OCI-LY7 (cell line): Measurements from ENCODE around the gene IQGAP2. TPM values are rescaled to one million over a fixed set of nuclear protein-coding genes. Genes with fewer than 3 reads are reported as not detected.

Source experiments
- BruUV-seq: library from RNA; stranded (reverse); fragments of 400-500 nt; replicated peaks from 2 replicates; lab custom pipeline; 2021; lab: Mats Ljungman, UMichigan
- CTCF ChIA-PET: fragments of 300-600 bp; sonication (Branson Sonifier 250); formaldehyde crosslinking; loops from one replicate; lab custom pipeline; 2022; ENCODE audit warnings: antibody characterized with exemption; ENCODE audit not compliant: unreplicated experiment; lab: Charles Lee
- POLR2A ChIA-PET: fragments of 300-600 bp; sonication (Branson Sonifier 250); formaldehyde crosslinking; loops from one replicate; lab custom pipeline; 2022; ENCODE audit warnings: antibody characterized with exemption; lab: Charles Lee
- DNase-seq: peaks from one replicate; pipeline ENCODE4 v3.0.0-alpha.2; 2015; ENCODE audit warnings: low spot score
- H2AFZ ChIP-seq: fragments of 200-600 bp; sonication (generic), shearing (Covaris generic); 2 replicates; pipeline ENCODE4 v1.6.1; 2014; ENCODE audit warnings: mild to moderate bottlenecking, antibody characterized with exemption, low read length, moderate library complexity
- H3K27ac ChIP-seq: fragments of 200-600 bp; sonication (generic); 2 replicates; pipeline ENCODE4 v1.5.1; 2014; ENCODE audit warnings: mixed run types, low read depth, mild to moderate bottlenecking, moderate library complexity, low read length, inconsistent platforms; ENCODE audit not compliant: poor library complexity, severe bottlenecking
- H3K36me3 ChIP-seq: fragments of 200-600 bp; sonication (generic); 2 replicates; pipeline ENCODE4 v1.6.1; 2014; ENCODE audit warnings: mild to moderate bottlenecking, antibody characterized with exemption, low read length, moderate library complexity, mixed read lengths; ENCODE audit not compliant: insufficient read depth
- H3K4me1 ChIP-seq: fragments of 200-600 bp; sonication (generic); 2 replicates; pipeline ENCODE4 v1.5.1; 2014; ENCODE audit warnings: mild to moderate bottlenecking, low read length; ENCODE audit not compliant: insufficient read depth, poor library complexity, severe bottlenecking
- H3K4me2 ChIP-seq: fragments of 200-600 bp; sonication (generic); 2 replicates; pipeline ENCODE4 v1.6.1; 2014; ENCODE audit warnings: mild to moderate bottlenecking, low read length
- H3K4me3 ChIP-seq: fragments of 200-600 bp; sonication (generic); 2 replicates; pipeline ENCODE4 v1.5.1; 2014; ENCODE audit warnings: mild to moderate bottlenecking, low read depth, low read length; ENCODE audit not compliant: poor library complexity, severe bottlenecking
- H3K79me2 ChIP-seq: fragments of 200-600 bp; sonication (generic); 2 replicates; pipeline ENCODE4 v1.6.1; 2016; ENCODE audit warnings: low read depth, mild to moderate bottlenecking, low read length, moderate library complexity, mixed read lengths; ENCODE audit not compliant: insufficient read depth
- H3K9me2 ChIP-seq: fragments of 200-600 bp; sonication (generic); 2 replicates; pipeline ENCODE4 v1.6.1; 2016; ENCODE audit warnings: mild to moderate bottlenecking, low read length, mixed read lengths; ENCODE audit not compliant: insufficient read depth
- H3K9me3 ChIP-seq: fragments of 200-600 bp; sonication (generic); 2 replicates; pipeline ENCODE4 v1.6.1; 2014; ENCODE audit warnings: mild to moderate bottlenecking, mixed run types, low read length, mixed read lengths
- H4K20me1 ChIP-seq: fragments of 200-600 bp; sonication (generic); 2 replicates; pipeline ENCODE4 v1.6.1; 2014; ENCODE audit warnings: mild to moderate bottlenecking, antibody characterized with exemption, low read length, moderate library complexity, mixed read lengths; ENCODE audit not compliant: insufficient read depth
- EZH2phosphoT487 ChIP-seq: fragments of 200-600 bp; sonication (generic); IDR thresholded peaks from 2 replicates; pipeline ENCODE4 v1.6.1; 2018; ENCODE audit warnings: low read depth, borderline replicate concordance, mild to moderate bottlenecking, mixed run types, antibody characterized with exemption, low read length, moderate library complexity, mixed read lengths
- intact Hi-C: fragments of 100-400 bp; cut with micrococcal nuclease; formaldehyde crosslinking; loops from one replicate; pipeline ENCODE4 v1.10.0; 2022; ENCODE audit not compliant: unreplicated experiment
- total RNA-seq, 2 experiments: library from RNA; depleted of rRNA in 1 of 2; stranded (reverse); fragments of >200 nt in 1 of 2; shearing (Covaris generic) in 1 of 2; gene quantifications; 2 replicates each; pipeline ENCODE4 v1.2.3, GENCODE V29; 2014 to 2022
- TF ChIP-seq, protein P1 (sequence below): fragments of 200-600 bp; sonication (generic); conservative IDR thresholded peaks from 2 replicates; pipeline ENCODE4 v1.5.1; 2014; ENCODE audit warnings: mild to moderate bottlenecking, antibody characterized with exemption, low read length, moderate library complexity, mixed read lengths

Gene IQGAP2
- total RNA-seq, 2 experiments from 2014 or later: 30.0 to 50.2 TPM

DNA sequence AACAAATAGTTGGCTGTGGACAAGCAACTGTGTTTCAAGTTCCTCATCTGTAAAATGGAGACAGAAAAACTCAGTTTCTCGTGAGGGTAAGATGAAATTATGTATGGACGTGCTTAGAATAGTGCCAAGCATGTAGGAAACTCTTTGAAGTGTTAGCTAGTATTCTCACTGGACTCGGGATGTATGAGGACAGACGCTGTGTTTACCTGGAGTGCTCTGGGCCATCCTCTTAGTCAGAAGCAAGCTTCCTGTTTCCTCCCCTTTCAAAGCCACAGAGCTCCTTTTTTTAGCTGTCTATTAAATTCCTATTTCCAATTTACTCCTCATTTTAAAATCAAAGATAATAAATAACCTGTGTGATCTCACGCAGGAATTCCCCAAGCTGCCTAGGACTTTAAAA lies 23.8 kb upstream of the IQGAP2 start:
- no peak for DNase-seq
- intact Hi-C loops: no loop called here
- ChIA-PET CTCF (interaction anchor here (0.5 kb wide), 2 partner anchors 22 to 23 kb away, joined by 3 read pairs; no protein-coding TSS in a partner anchor), POLR2A (interaction anchor here (0.6 to 1.9 kb wide), 8 partner anchors 9 to 1686 kb away, joined by 3 to 11 read pairs (median 4); no protein-coding TSS in a partner anchor)
- Histone ChIP-seq H3K9me2 (no peaks in the 10 kb centered on the region), H3K36me3 (no peaks in the 10 kb centered on the region), H3K4me1 (peaks cover 29% of the 10 kb centered on the region), H3K4me2 (no peak overlapping the region), H3K27ac (no peak overlapping the region), H3K4me3 (no peak overlapping the region), H4K20me1 (no peaks in the 10 kb centered on the region), H2AFZ (peak overlapping the region; percentile 68), H3K79me2 (no peaks in the 10 kb centered on the region), H3K9me3 (no peaks in the 10 kb centered on the region)
- BruUV-seq: no TSS peak
- TF ChIP-seq EZH2phosphoT487: no peak
- TF ChIP-seq, protein P1, sequence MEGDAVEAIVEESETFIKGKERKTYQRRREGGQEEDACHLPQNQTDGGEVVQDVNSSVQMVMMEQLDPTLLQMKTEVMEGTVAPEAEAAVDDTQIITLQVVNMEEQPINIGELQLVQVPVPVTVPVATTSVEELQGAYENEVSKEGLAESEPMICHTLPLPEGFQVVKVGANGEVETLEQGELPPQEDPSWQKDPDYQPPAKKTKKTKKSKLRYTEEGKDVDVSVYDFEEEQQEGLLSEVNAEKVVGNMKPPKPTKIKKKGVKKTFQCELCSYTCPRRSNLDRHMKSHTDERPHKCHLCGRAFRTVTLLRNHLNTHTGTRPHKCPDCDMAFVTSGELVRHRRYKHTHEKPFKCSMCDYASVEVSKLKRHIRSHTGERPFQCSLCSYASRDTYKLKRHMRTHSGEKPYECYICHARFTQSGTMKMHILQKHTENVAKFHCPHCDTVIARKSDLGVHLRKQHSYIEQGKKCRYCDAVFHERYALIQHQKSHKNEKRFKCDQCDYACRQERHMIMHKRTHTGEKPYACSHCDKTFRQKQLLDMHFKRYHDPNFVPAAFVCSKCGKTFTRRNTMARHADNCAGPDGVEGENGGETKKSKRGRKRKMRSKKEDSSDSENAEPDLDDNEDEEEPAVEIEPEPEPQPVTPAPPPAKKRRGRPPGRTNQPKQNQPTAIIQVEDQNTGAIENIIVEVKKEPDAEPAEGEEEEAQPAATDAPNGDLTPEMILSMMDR: no peak

DNA sequence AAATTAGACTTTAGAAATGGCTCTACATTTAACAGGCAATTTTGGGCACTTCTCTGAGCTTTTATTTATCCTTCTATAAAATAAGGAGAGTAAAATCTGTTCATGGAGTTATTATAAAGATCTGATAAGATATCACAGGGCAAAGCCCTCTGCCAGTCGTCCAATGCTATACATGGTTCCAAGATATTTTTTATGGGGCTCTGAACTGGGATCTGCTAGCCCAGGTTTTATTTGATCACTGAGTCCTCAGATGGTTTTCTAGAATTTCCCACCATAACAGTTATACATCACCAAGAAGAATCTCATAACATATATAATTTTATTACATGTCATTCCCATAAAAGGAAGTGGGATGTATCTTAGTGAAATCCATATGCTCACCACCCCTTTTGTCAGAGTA lies 23.2 kb upstream of the IQGAP2 start:
- ChIA-PET POLR2A (interaction anchor here (0.6 to 1.9 kb wide), 5 partner anchors 9 to 932 kb away, joined by 3 to 11 read pairs (median 3); no protein-coding TSS in a partner anchor), CTCF (interaction anchor here (0.5 kb wide), 2 partner anchors 21 to 22 kb away, joined by 3 read pairs; no protein-coding TSS in a partner anchor)
- no peaks in the 10 kb centered on the region for H3K9me2 ChIP-seq
- no peaks in the 10 kb centered on the region for H3K79me2 ChIP-seq
- no peak for DNase-seq
- intact Hi-C loops: no loop called here
- H3K4me3 ChIP-seq: no peak overlapping the region
- peaks cover 24% of the 10 kb centered on the region for H3K4me1 ChIP-seq
- H3K9me3 ChIP-seq: no peaks in the 10 kb centered on the region
- no peaks in the 10 kb centered on the region for H4K20me1 ChIP-seq
- H3K27ac ChIP-seq: no peak overlapping the region
- H3K4me2 ChIP-seq: no peak overlapping the region
- no TSS peak for BruUV-seq
- no peaks in the 10 kb centered on the region for H3K36me3 ChIP-seq
- no peak overlapping the region; the same call in 1 of the 2 replicates for H2AFZ ChIP-seq
- no peak for TF ChIP-seq EZH2phosphoT487
- TF ChIP-seq, protein P1: no peak

DNA sequence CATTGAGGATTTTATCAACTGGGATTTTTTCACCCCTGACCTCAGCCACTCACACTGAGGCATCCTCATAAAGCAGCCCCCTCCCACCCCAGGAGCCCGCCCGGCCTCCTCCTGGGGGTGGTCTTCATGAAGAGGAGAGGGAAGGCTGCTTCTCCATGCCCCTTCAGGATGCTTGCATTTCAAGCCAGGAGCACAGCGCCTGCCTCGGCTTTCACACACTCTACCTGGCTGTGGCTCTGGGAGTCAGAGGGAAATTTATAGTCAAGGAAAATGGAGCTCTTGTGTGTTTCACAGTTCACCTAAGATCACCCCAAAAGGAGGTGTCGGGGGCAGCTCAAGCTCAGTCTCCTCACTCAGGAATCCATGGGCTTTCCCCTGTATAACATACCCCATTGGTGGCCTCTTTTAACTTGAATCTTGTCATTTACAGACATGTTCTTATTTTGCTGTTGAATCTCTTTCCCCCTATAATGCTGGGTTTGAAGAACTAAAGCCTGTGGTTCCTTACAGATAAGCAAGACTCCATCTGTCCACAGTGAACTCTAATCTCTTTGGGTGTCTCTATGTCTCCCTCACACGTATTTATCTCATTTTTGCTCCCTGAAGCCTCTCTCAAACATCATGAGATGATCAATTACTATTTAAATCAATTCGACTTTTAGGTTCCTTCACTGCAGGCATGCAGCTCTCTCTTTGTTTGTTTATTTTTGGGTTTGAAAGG lies 22.6 kb upstream of the IQGAP2 start:
- Histone ChIP-seq H4K20me1 (no peaks in the 10 kb centered on the region), H3K9me3 (no peaks in the 10 kb centered on the region), H3K4me1 (peaks cover 17% of the 10 kb centered on the region), H2AFZ (no peak overlapping the region), H3K36me3 (no peaks in the 10 kb centered on the region), H3K9me2 (no peaks in the 10 kb centered on the region), H3K4me2 (no peak overlapping the region), H3K79me2 (no peaks in the 10 kb centered on the region), H3K4me3 (no peak overlapping the region), H3K27ac (no peak overlapping the region)
- intact Hi-C loops: no loop called here
- ChIA-PET POLR2A (interaction anchor here (0.9 to 1.9 kb wide), 2 partner anchors 8 to 932 kb away, joined by 3 to 11 read pairs; no protein-coding TSS in a partner anchor), CTCF (no interaction called here)
- BruUV-seq: no TSS peak
- TF ChIP-seq EZH2phosphoT487: no peak
- TF ChIP-seq, protein P1: no peak
- DNase-seq: no peak
